H9 (cell line): ENCODE data around the gene ZBTB16. TPM values are rescaled to one million over a fixed set of nuclear protein-coding genes. Genes with fewer than 3 reads are reported as not detected.

Experiments
- DNase-seq: peaks from one replicate; pipeline ENCODE4 v3.0.0-alpha.2; 2017
- H2AFZ ChIP-seq: one replicate; pipeline ENCODE4 v1.6.1; 2013; ENCODE audit warnings: mild to moderate bottlenecking, low read length, control low read depth, moderate library complexity
- H2AK5ac ChIP-seq: 2 replicates; pipeline ENCODE4 v1.6.1; 2013; ENCODE audit warnings: low read length, control low read depth, mixed read lengths; ENCODE audit not compliant: insufficient read length
- H2BK120ac ChIP-seq: one replicate; pipeline ENCODE4 v1.6.1; 2013; ENCODE audit warnings: low read depth, mild to moderate bottlenecking, low read length, control low read depth, inconsistent platforms; ENCODE audit not compliant: poor library complexity, severe bottlenecking
- H2BK12ac ChIP-seq: 2 replicates; pipeline ENCODE4 v1.6.1; 2013; ENCODE audit warnings: low read length, control low read depth, mixed read lengths, low read depth; ENCODE audit not compliant: insufficient read length
- H2BK15ac ChIP-seq: 2 replicates; pipeline ENCODE4 v1.6.1; 2013; ENCODE audit warnings: low read depth, low read length, control low read depth
- H2BK20ac ChIP-seq: one replicate; pipeline ENCODE4 v1.6.1; 2013; ENCODE audit warnings: low read depth, mild to moderate bottlenecking, low read length, control low read depth, inconsistent platforms; ENCODE audit not compliant: poor library complexity, severe bottlenecking
- H2BK5ac ChIP-seq: 2 replicates; pipeline ENCODE4 v1.6.1; 2013; ENCODE audit warnings: low read length, control low read depth, mixed read lengths; ENCODE audit not compliant: insufficient read length
- H3K14ac ChIP-seq: 2 replicates; pipeline ENCODE4 v1.6.1; 2013; ENCODE audit warnings: low read length, control low read depth; ENCODE audit not compliant: insufficient read depth
- H3K18ac ChIP-seq: 2 replicates; pipeline ENCODE4 v1.6.1; 2013; ENCODE audit warnings: low read depth, mild to moderate bottlenecking, mixed read lengths, low read length, control low read depth; ENCODE audit not compliant: insufficient read length
- H3K23ac ChIP-seq: 2 replicates; pipeline ENCODE4 v1.6.1; 2013; ENCODE audit warnings: low read length, control low read depth, mixed read lengths, low read depth; ENCODE audit not compliant: insufficient read length
- H3K23me2 ChIP-seq: 2 replicates; pipeline ENCODE4 v1.6.1; 2013; ENCODE audit warnings: low read depth, mild to moderate bottlenecking, mixed read lengths, low read length, control low read depth; ENCODE audit not compliant: insufficient read length, poor library complexity, severe bottlenecking
- H3K27ac ChIP-seq: 2 replicates; pipeline ENCODE4 v1.5.1; 2013; ENCODE audit warnings: low read length, control low read depth, mixed read lengths, low read depth; ENCODE audit not compliant: insufficient read length
- H3K27me3 ChIP-seq: 2 replicates; pipeline ENCODE4 v1.6.1; 2013; ENCODE audit warnings: low read length, control low read depth, inconsistent platforms; ENCODE audit not compliant: insufficient read depth
- H3K4ac ChIP-seq: 2 replicates; pipeline ENCODE4 v1.6.1; 2013; ENCODE audit warnings: low read depth, mild to moderate bottlenecking, control low read depth, inconsistent platforms, low read length, moderate library complexity
- H3K4me1 ChIP-seq: 2 replicates; pipeline ENCODE4 v1.6.1; 2013; ENCODE audit warnings: low read length, control low read depth, inconsistent platforms; ENCODE audit not compliant: insufficient read depth
- H3K4me2 ChIP-seq: 2 replicates; pipeline ENCODE4 v1.6.1; 2013; ENCODE audit warnings: low read length, control low read depth, mixed read lengths; ENCODE audit not compliant: insufficient read length, insufficient read depth
- H3K56ac ChIP-seq: 2 replicates; pipeline ENCODE4 v1.6.1; 2013; ENCODE audit warnings: low read depth, mild to moderate bottlenecking, mixed read lengths, low read length, control low read depth; ENCODE audit not compliant: insufficient read length
- H3K79me1 ChIP-seq: 2 replicates; pipeline ENCODE4 v1.6.1; 2013; ENCODE audit warnings: low read depth, mild to moderate bottlenecking, moderate library complexity, low read length, control low read depth, inconsistent platforms; ENCODE audit not compliant: insufficient read depth, poor library complexity, severe bottlenecking
- H3K79me2 ChIP-seq: 2 replicates; pipeline ENCODE4 v1.6.1; 2013; ENCODE audit warnings: low read length, control low read depth, inconsistent platforms; ENCODE audit not compliant: insufficient read depth
- H3K9ac ChIP-seq: 2 replicates; pipeline ENCODE4 v1.6.1; 2013; ENCODE audit warnings: low read length, control low read depth, mixed read lengths; ENCODE audit not compliant: insufficient read length; ENCODE audit errors: extremely low read depth
- H3K9me3 ChIP-seq: one replicate; pipeline ENCODE4 v1.6.1; 2013; ENCODE audit warnings: low read depth, low read length, inconsistent platforms; ENCODE audit not compliant: control insufficient read depth
- H3T11ph ChIP-seq: one replicate; pipeline ENCODE4 v1.6.1; 2013; ENCODE audit warnings: mild to moderate bottlenecking, low read length, control low read depth, inconsistent platforms
- H4K20me1 ChIP-seq: one replicate; pipeline ENCODE4 v1.6.1; 2013; ENCODE audit not compliant: control insufficient read depth, insufficient read length, insufficient read depth
- H4K5ac ChIP-seq: 2 replicates; pipeline ENCODE4 v1.6.1; 2013; ENCODE audit warnings: low read depth, mild to moderate bottlenecking, mixed read lengths, low read length, control low read depth; ENCODE audit not compliant: insufficient read length
- H4K8ac ChIP-seq: replicated peaks from 2 replicates; pipeline ENCODE4 v1.6.1; 2013; ENCODE audit warnings: low read length, control low read depth, mixed read lengths, low read depth; ENCODE audit not compliant: insufficient read length
- H4K91ac ChIP-seq: 2 replicates; pipeline ENCODE4 v1.6.1; 2013; ENCODE audit warnings: low read depth, mild to moderate bottlenecking, moderate library complexity, mixed read lengths, low read length, control low read depth; ENCODE audit not compliant: insufficient read length
- H3K27ac Mint-ChIP-seq, 3 experiments: 2 replicates in 2 of 3; 3 replicates in 1 of 3; pipeline ENCODE4 v1.8.0; 2020 to 2021; ENCODE audit warnings: mixed read lengths in 3 of 3, mild to moderate bottlenecking in 1 of 3, moderate library complexity in 1 of 3
- H3K27me3 Mint-ChIP-seq: 2 replicates; pipeline ENCODE4 v1.8.0; 2021; ENCODE audit warnings: low read depth, mild to moderate bottlenecking, moderate library complexity, mixed read lengths
- H3K36me3 Mint-ChIP-seq, 3 experiments: 2 replicates in 2 of 3; 3 replicates in 1 of 3; pipeline ENCODE4 v1.8.0; 2020 to 2021; ENCODE audit warnings: low read depth in 3 of 3, mixed read lengths in 3 of 3; ENCODE audit not compliant: insufficient read depth in 1 of 3
- H3K4me1 Mint-ChIP-seq, 2 experiments: 2 replicates each; pipeline ENCODE4 v1.8.0; 2020; ENCODE audit warnings: mixed read lengths in 2 of 2
- H3K4me3 Mint-ChIP-seq, 2 experiments: 2 replicates in 1 of 2; 3 replicates in 1 of 2; pipeline ENCODE4 v1.8.0; 2020 to 2021; ENCODE audit warnings: mild to moderate bottlenecking in 2 of 2, mixed read lengths in 2 of 2, moderate library complexity in 1 of 2
- H3K9me3 Mint-ChIP-seq, 2 experiments: 2 replicates in 1 of 2; 3 replicates in 1 of 2; pipeline ENCODE4 v1.8.0; 2020; ENCODE audit warnings: mild to moderate bottlenecking in 2 of 2, mixed read lengths in 2 of 2, moderate library complexity in 1 of 2
- WGBS: extraction: QIAGEN DNeasy Blood & Tissue Kit; methylation state at CpG from one replicate; pipeline ENCODE4 v1.1.7; 2013; ENCODE audit warnings: missing lambda C conversion rate, low lambda C conversion rate, mixed read lengths; ENCODE audit not compliant: insufficient read length; ENCODE audit errors: extremely low coverage; 5-methylcytosine and 5-hydroxymethylcytosine counted together
- total RNA-seq: library from RNA; stranded (reverse); gene quantifications from 2 replicates; pipeline ENCODE4 v1.2.1, GENCODE V29; 2021
- TF ChIP-seq, protein P1 (sequence below): fragments of 200-600 bp; sonication (generic); conservative IDR thresholded peaks from 3 replicates; pipeline ENCODE4 v1.8.0; 2021; ENCODE audit warnings: antibody characterized with exemption, mild to moderate bottlenecking

ZBTB16 gene
- total RNA-seq, 1 experiment from 2014 or later = not detected

DNA sequence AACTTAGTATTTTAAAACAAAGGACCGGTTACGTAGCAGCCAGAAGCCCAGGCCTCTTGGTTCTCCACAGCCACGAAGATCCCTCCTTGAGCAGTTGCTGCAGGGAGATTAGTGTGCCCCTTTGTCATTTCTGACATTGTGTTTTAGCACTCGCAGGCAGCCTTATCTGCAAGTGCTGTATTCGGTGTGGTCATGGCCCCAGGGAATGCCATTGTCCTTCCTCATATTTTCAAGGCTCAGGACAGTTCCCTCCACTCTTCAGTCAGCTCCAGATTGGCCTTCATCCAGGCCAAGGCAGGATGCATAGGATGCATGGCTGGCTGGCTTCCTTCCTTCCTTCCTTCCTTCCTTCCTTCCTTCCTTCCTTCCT lies 88.5 kb downstream of the ZBTB16 start:
- Histone ChIP-seq H4K5ac (no peak overlapping the region), H3K23ac (no peak overlapping the region), H2BK15ac (no peak overlapping the region), H3K18ac (no peak overlapping the region), H2BK20ac (no peak overlapping the region), H3K14ac (no peak overlapping the region), H2AK5ac (no peak overlapping the region), H4K20me1 (no peaks in the 10 kb centered on the region), H3K4ac (no peak overlapping the region), H3K79me1 (no peaks in the 10 kb centered on the region), H4K91ac (no peak overlapping the region), H3K79me2 (no peaks in the 10 kb centered on the region), H3K56ac (no peak overlapping the region), H3K27me3 (no peaks in the 10 kb centered on the region), H3K9me3 (no peaks in the 10 kb centered on the region), H3K9ac (no peak overlapping the region), H4K8ac (no peak overlapping the region), H3K4me1 (peaks cover 9% of the 10 kb centered on the region; the same call in 1 of the 2 replicates), H3K23me2 (no peaks in the 10 kb centered on the region), H3K4me2 (no peak overlapping the region), H3T11ph (no peak overlapping the region), H2BK120ac (no peak overlapping the region), H3K27ac (no peak overlapping the region), H2BK5ac (no peak overlapping the region), H2BK12ac (no peak overlapping the region), H2AFZ (no peak overlapping the region)
- peaks cover 12% of the 10 kb centered on the region for H3K27me3 Mint-ChIP-seq
- H3K9me3 Mint-ChIP-seq = no peaks in the 10 kb centered on the region
- H3K4me1 Mint-ChIP-seq = peaks cover 14% of the 10 kb centered on the region in 2 experiments
- DNase-seq = no peak
- H3K27ac Mint-ChIP-seq = no peak overlapping the region
- no CpG with 5 or more reads among the region's 5 CpGs for WGBS
- H3K4me3 Mint-ChIP-seq = no peak overlapping the region
- no peaks in the 10 kb centered on the region for H3K36me3 Mint-ChIP-seq
- TF ChIP-seq, protein P1, sequence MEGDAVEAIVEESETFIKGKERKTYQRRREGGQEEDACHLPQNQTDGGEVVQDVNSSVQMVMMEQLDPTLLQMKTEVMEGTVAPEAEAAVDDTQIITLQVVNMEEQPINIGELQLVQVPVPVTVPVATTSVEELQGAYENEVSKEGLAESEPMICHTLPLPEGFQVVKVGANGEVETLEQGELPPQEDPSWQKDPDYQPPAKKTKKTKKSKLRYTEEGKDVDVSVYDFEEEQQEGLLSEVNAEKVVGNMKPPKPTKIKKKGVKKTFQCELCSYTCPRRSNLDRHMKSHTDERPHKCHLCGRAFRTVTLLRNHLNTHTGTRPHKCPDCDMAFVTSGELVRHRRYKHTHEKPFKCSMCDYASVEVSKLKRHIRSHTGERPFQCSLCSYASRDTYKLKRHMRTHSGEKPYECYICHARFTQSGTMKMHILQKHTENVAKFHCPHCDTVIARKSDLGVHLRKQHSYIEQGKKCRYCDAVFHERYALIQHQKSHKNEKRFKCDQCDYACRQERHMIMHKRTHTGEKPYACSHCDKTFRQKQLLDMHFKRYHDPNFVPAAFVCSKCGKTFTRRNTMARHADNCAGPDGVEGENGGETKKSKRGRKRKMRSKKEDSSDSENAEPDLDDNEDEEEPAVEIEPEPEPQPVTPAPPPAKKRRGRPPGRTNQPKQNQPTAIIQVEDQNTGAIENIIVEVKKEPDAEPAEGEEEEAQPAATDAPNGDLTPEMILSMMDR = no peak
